GM06990 (cell line): Measurements from ENCODE around the gene FAM20A.

Source experiments
- DNase-seq: peaks from one replicate; pipeline ENCODE4 v3.0.0-alpha.2; 2011; ENCODE audit not compliant: insufficient read length; ENCODE audit errors: extremely low read depth
- H3K27me3 ChIP-seq: replicated peaks from 2 replicates; pipeline ENCODE4 v1.6.0; 2011; ENCODE audit warnings: low read length; ENCODE audit not compliant: control insufficient read depth, insufficient read depth
- H3K36me3 ChIP-seq: 2 replicates; pipeline ENCODE4 v1.5.1; 2011; ENCODE audit warnings: low read length; ENCODE audit not compliant: control insufficient read depth, insufficient read depth
- H3K4me3 ChIP-seq: replicated peaks from 2 replicates; pipeline ENCODE4 v1.5.1; 2011; ENCODE audit warnings: low read depth, mild to moderate bottlenecking, control low read depth, low read length
- TF ChIP-seq, protein P1 (sequence below): IDR thresholded peaks from 2 replicates; pipeline ENCODE4 v1.5.1; 2011; ENCODE audit warnings: low read length, control low read depth, mild to moderate bottlenecking, inconsistent platforms; ENCODE audit not compliant: insufficient read depth, poor library complexity, severe bottlenecking

The FAM20A gene

DNA sequence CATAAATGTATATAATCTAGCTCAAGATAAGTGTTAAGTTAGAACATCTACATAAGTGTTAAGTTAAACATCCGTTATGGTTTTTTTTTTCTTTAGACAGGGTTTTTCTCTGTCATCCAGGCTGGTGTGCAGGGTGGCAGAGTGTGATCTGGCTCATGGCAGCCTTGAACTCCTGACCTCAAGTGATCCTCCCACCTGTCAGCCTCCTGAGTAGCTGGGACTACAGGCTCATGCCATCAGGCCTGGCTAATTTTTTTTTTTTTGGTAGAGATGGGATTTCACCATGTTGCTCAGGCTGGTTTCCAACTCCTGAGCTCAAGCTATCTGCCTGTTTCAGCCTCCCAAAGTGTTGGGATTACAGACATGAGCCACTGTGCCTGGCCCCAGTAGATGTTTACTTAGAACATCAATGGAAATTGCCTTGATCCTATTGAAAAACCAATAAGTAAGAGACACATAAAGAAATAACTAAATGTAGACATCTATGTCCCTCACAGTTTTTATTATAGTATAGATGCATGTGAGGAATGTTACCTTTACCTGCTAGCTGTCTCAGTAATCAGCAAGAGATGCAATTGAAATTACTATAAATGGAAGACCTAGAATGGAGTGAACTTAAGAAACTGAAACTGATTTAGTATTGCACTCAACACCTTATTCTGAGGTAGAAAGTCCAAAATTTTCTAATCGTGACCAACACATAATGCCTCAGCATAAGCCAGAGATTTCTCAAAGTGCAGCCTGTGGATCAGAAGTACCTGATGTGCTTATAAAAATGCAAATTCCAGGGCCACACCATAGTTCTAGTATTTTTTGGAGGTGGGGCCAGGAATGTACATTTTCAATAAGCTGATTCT, 5.5 kb upstream of the FAM20A start:
- DNase-seq = no peak
- TF ChIP-seq, protein P1, sequence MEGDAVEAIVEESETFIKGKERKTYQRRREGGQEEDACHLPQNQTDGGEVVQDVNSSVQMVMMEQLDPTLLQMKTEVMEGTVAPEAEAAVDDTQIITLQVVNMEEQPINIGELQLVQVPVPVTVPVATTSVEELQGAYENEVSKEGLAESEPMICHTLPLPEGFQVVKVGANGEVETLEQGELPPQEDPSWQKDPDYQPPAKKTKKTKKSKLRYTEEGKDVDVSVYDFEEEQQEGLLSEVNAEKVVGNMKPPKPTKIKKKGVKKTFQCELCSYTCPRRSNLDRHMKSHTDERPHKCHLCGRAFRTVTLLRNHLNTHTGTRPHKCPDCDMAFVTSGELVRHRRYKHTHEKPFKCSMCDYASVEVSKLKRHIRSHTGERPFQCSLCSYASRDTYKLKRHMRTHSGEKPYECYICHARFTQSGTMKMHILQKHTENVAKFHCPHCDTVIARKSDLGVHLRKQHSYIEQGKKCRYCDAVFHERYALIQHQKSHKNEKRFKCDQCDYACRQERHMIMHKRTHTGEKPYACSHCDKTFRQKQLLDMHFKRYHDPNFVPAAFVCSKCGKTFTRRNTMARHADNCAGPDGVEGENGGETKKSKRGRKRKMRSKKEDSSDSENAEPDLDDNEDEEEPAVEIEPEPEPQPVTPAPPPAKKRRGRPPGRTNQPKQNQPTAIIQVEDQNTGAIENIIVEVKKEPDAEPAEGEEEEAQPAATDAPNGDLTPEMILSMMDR = no peak
- Histone ChIP-seq H3K27me3 (no peaks in the 10 kb centered on the region; the same call in 1 of the 2 replicates), H3K4me3 (no peak overlapping the region), H3K36me3 (no peaks in the 10 kb centered on the region)

DNA sequence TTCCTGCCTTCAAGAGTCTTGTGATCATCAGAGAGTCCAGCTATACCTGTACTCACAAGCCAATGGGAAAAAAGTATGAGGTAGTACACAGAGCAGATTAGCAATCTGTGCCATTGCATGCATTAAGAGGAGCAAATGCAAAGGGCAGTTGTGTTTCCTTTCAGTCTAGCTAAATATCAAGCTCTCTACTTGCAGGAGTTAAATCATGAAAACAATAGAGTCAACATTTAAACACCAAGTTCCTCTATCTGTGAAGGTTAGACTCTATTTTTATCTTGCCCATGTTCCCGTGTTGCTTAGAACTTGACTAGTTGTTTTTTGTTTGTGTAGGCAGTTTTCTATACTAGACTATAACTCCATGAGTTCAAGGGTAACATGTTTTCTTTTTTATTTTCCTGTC, 4.7 kb upstream of the FAM20A start:
- TF ChIP-seq, protein P1 = no peak
- no peak overlapping the region for H3K4me3 ChIP-seq
- DNase-seq = no peak
- H3K36me3 ChIP-seq = no peaks in the 10 kb centered on the region
- no peaks in the 10 kb centered on the region; the same call in none of the 2 replicates for H3K27me3 ChIP-seq

DNA sequence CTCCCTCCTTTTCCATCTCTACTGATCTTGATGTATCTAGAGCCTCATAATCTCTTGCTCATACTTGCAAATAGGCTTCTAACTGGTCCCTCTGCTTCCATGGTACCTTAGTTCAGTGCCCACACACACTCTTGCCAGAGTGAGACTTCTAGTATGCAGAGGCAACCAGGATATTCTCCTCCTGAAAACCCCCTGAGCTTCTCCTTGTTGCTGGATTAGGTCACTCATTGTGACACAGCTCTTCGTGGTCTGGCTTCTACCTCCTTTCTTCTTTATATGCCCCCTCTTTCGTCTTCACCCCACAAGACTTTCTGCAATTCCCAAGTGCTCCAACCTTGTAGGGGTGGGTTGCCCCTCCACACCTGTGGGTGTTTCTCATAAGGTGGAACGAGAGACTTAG, 2.5 kb upstream of the FAM20A start:
- H3K36me3 ChIP-seq = no peaks in the 10 kb centered on the region
- no peaks in the 10 kb centered on the region; the same call in none of the 2 replicates for H3K27me3 ChIP-seq
- DNase-seq = no peak
- TF ChIP-seq, protein P1 = no peak
- no peak overlapping the region for H3K4me3 ChIP-seq

DNA sequence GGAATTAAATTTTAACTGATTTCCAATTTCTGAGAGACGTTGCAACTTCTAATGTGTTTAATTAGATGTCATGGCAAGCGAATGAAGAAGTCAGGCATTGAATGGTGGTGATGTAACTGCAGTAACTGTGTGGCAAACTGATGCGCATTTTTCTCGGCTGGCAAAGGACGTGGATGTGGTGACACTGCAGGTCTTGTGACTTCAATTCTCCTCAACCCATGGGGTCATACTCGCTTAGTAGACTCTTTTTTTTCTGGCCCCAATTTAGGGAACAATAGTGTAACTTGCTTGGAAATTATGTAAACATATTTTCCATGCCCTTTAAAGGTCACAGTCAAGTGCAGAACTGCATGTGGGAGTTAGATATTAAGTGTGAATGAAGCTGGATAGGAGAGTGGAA, 1.9 kb upstream of the FAM20A start:
- H3K27me3 ChIP-seq = no peaks in the 10 kb centered on the region; the same call in none of the 2 replicates
- H3K36me3 ChIP-seq = no peaks in the 10 kb centered on the region
- DNase-seq = no peak
- no peak overlapping the region for H3K4me3 ChIP-seq
- TF ChIP-seq, protein P1 = no peak

DNA sequence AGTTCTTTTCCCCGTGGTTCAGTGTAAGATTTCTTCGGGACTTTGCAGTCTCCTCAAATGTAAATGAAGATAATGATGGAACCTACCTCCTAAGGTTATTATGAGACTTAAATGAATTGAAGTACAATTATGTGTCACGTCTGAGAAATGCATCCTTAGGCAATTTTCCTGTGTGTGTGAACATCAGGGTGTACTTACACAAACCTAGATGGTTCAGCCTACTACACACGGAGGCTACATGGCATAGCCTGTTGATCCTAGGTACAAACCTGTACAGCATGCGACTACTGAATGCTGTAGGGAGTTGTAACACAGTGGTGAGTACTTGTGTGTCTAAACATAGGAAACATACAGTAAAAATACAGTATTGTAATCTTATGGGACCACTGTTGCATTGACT, 1.1 kb upstream of the FAM20A start:
- TF ChIP-seq, protein P1 = no peak
- DNase-seq = no peak
- H3K36me3 ChIP-seq = no peaks in the 10 kb centered on the region
- H3K27me3 ChIP-seq = no peaks in the 10 kb centered on the region; the same call in none of the 2 replicates
- H3K4me3 ChIP-seq = no peak overlapping the region
